ENCODE data around the gene RALY.
"Not testable (repeated sequence)": the region's sequence is repeated elsewhere in the genome, so short reads cannot be mapped to it uniquely, and the experiment has no call there.

The RALY gene

GRCh38 chr20:34111702-34112599, 118.2 kb downstream of the RALY start, which contains the start of gene EIF2S2:
Gene EIF2S2, minus strand, starts transcription at chr20:34112243. Its CDS starts 133 bp downstream, at chr20:34112110.
- peak; percentile 96 to 98 for DNase-seq

DNA sequence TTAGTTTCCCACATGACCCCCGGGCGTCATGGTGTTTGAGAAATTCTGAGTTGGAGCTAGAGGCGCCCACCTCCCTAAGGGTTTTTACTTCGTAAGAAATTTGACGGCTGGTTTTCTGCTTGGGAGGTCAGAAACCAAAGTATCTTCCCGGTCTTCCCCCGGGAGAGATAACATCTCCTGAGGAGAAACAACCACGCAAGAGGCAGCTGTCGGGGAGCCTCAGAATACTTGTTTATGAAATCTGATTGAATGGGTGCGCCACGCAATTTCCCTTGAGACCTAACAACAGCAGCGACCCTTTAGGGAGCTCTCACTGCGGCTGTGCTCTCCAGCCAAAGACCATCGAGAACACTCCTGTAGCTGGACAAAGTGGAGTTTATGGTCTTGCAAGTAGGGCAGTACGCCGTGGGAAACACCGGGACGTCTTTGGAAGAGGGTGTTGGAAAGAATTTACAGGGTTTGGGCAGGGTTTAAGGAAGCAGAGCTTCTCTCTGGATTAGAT, 118.9 kb downstream of the RALY start:
- DNase-seq = peak in 1 of 2 experiments; percentile 6

- no peak for DNase-seq
Measured at GRCh38 chr20:34114809-34115208, 121.1 kb downstream of the RALY start.

DNA sequence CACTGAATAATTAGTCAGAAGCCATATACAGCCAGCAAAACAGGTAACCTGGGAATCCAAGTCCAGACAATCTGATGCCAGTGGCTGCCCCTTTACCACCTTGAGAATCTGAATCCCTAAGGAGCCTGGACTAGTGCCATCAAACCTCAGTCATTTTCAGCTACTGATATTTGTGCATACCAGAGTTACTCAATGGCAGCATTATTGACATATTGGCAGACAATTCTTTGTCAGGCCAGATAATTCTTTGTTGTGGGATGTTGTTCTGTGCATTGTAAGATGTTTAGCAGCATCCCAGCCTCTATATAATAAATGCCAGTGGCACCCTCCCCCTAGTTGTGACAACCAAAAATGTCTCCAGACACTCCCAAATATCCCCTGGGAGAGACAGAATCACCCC, 121.5 kb downstream of the RALY start:
- DNase-seq = no peak

DNA sequence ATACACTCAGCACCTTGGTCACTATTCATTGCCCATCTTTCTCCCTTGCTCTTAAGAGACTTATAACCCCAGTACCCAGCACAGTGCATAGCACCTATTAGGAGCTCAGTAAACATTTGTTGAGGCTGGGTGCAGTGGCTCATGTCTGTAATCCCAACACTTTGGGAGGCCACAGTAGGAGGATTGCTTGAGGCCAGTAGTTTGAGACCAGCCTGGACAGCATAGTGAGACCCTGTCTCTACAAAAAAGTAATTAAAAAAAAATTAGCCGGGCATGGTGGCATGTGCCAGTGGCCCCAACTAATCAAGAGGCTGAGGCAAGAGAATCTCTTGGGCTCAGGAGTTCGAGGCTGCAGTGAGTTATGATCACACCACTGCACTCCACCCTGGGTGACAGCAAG, 126.5 kb downstream of the RALY start:
- DNase-seq = no peak

- DNase-seq = no peak
Measured at GRCh38 chr20:34122274-34122980, 128.7 kb downstream of the RALY start.

DNA sequence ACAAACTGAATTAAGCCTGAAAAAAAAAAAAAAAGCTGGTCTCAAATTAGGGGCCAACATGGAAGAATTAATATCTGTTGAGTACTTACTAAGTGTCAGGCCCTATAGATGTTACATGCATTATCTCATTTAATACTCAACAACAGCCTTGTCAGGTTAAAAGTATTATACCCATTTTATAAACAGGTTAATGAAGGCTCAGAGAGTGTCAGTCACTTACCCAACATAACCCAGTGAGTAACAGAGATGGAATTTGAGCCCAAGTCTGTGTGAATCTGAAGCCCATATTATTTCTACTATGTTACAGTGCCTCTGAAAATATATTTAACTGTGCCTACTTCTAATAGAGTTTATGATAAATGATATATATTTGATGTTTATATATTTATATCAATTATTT, 129.6 kb downstream of the RALY start:
- DNase-seq = no peak

GRCh38 chr20:34124469-34125249, 130.9 kb downstream of the RALY start:
- DNase-seq = no peak

DNA sequence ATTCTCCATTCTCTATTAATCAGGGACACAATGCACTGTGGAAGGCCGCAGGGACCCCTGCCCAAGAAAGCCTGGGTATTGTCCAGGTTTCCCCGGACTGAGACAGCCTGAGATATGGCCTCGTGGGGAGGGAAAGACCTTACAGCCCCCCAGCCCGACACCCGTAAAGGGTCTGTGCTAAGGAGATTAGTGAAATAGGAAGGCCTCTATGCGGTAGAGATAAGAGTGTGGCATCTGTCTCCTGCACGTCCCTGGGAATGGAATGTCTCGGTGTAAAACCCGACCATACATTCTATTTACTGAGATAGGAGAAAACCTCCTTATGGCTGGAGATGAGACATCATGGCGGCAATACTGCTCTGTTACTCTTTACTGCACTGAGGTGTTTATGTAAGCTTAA, 134.1 kb downstream of the RALY start:
- no peak for DNase-seq

- peak; percentile 53 to 80 for DNase-seq
Measured at GRCh38 chr20:34129518-34130162, 135.9 kb downstream of the RALY start.

DNA sequence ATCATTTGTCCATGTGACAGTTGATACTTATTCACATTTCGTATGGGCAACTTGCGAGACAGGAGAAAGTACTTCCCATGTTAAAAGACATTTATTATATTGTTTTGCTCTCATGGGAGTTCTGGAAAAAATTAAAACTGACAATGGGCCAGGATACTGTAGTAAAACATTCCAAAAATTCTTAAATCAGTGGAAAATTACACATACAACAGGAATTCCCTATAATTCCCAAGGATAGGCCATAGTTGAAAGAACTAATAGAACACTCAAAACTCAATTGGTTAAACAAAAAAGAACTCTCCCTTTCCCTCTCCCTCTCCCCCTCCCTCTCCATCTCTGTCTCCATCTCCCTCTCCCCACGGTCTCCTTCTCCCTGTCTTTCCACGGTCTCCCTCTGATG, 137.8 kb downstream of the RALY start:
- DNase-seq = no peak

- not testable (repeated sequence) for DNase-seq
Measured at GRCh38 chr20:34132491-34132890, 138.8 kb downstream of the RALY start.

DNA sequence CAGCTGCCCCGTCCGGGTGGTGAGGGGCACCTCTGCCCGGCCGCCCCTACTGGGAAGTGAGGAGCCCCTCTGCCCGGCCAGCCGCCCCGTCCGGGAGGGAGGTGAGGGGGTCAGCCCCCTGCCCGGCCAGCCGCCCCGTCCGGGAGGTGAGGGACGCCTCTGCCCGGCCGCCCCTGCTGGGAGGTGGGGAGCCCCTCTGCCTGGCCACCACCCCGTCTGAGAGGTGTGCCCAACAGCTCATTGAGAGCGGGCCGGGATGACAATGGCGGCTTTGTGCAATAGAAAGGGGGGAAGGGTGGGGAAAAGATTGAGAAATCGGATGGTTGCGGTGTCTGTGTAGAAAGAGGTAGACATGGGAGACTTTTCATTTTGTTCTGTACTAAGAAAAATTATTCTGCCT, 139.2 kb downstream of the RALY start:
- not testable (repeated sequence) for DNase-seq

DNA sequence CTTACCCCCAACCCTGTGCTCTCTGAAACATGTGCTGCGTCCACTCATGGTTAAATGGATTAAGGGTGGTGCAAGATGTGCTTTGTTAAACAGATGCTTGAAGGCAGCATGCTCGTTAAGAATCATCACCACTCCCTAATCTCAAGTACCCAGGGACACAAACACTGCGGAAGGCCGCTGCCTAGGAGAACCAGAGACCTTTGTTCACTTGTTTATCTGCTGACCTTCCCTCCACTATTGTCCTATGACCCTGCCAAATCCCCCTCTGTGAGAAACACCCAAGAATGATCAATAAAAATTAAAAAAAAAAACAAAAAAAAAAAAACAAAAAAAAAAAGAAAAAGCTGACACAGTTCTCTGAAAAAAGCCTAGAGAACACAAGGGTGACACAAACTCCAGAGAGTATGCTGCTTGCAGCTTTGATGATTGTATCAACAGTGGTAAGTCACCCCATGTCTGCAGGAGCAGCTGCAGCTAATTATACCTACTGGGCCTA, 139.7 kb downstream of the RALY start:
- DNase-seq = not testable (repeated sequence)

All from SHP77 (cell line).